WTC11 (cell line): ENCODE measurements around the gene TAF7L. TPM values are rescaled to one million over a fixed set of nuclear protein-coding genes. Genes with fewer than 3 reads are reported as not detected.
"Not testable (repeated sequence)": the region's sequence is repeated elsewhere in the genome, so short reads cannot be mapped to it uniquely, and the experiment has no call there.

Experiments used
- ATAC-seq: fragments of 200-7000 bp; cut with Tn5 transposase; 2 replicates; pipeline ENCODE4 v1.10.0; 2021; ENCODE audit warnings: mild to moderate bottlenecking, moderate library complexity
- Bru-seq: library from RNA; stranded (reverse); fragments of 400-500 nt; gene quantifications from one replicate; lab custom pipeline; 2021; lab: Mats Ljungman, UMichigan
- CTCF ChIA-PET: fragments of 300-600 bp; sonication (Branson Sonifier 250); formaldehyde crosslinking; loops from one replicate; lab custom pipeline; 2021; ENCODE audit warnings: antibody characterized with exemption; lab: Charles Lee
- POLR2A ChIA-PET: fragments of 350-600 bp; sonication (Branson Sonifier 250); formaldehyde crosslinking; loops from one replicate; lab custom pipeline; 2021; ENCODE audit warnings: antibody characterized with exemption; lab: Charles Lee
- DNase-seq: peaks from one replicate; pipeline ENCODE4 v3.0.0; 2021; ENCODE audit warnings: low spot score
- H3K27ac Mint-ChIP-seq: 2 replicates; pipeline ENCODE4 v1.8.0; 2021; ENCODE audit warnings: mixed read lengths
- H3K27me3 Mint-ChIP-seq: 2 replicates; pipeline ENCODE4 v1.8.0; 2021; ENCODE audit warnings: low read depth, mild to moderate bottlenecking, moderate library complexity, mixed read lengths
- H3K36me3 Mint-ChIP-seq: 2 replicates; pipeline ENCODE4 v1.8.0; 2021; ENCODE audit warnings: mixed read lengths
- H3K4me1 Mint-ChIP-seq: 2 replicates; pipeline ENCODE4 v1.8.0; 2022; ENCODE audit warnings: mixed read lengths
- H3K4me3 Mint-ChIP-seq: 2 replicates; pipeline ENCODE4 v1.8.0; 2021; ENCODE audit warnings: mild to moderate bottlenecking, moderate library complexity, mixed read lengths
- H3K9me3 Mint-ChIP-seq: 2 replicates; pipeline ENCODE4 v1.8.0; 2021; ENCODE audit warnings: mixed read lengths
- E2F5 ChIP-seq: sonication (generic); formaldehyde crosslinking; IDR thresholded peaks from 2 replicates; pipeline ENCODE4 v1.8.1; 2022; ENCODE audit warnings: mild to moderate bottlenecking, moderate library complexity, missing genetic modification reagents
- EMX1 ChIP-seq: fragments of 250-450 bp; sonication (Bioruptor Pico); IDR thresholded peaks from 2 replicates; pipeline ENCODE4 v1.8.0; 2021; ENCODE audit warnings: mild to moderate bottlenecking
- ESRRA ChIP-seq: sonication (generic); formaldehyde crosslinking; IDR thresholded peaks from 2 replicates; pipeline ENCODE4 v1.8.1; 2022; ENCODE audit warnings: mild to moderate bottlenecking, missing genetic modification reagents, borderline replicate concordance
- FOXJ3 ChIP-seq: sonication (generic); formaldehyde crosslinking; IDR thresholded peaks from 2 replicates; pipeline ENCODE4 v1.9.0; 2021; ENCODE audit warnings: missing genetic modification reagents, mild to moderate bottlenecking, borderline replicate concordance
- HMGA2 ChIP-seq: fragments of 250-450 bp; sonication (Bioruptor Pico); IDR thresholded peaks from 2 replicates; pipeline ENCODE4 v1.4.0; 2021; ENCODE audit warnings: mild to moderate bottlenecking, moderate library complexity
- IRF1 ChIP-seq: sonication (generic); formaldehyde crosslinking; IDR thresholded peaks from 2 replicates; pipeline ENCODE4 v1.8.0; 2023; ENCODE audit warnings: missing genetic modification reagents
- IRF2 ChIP-seq: sonication (generic); formaldehyde crosslinking; IDR thresholded peaks from 2 replicates; pipeline ENCODE4 v1.8.0; 2022; ENCODE audit warnings: low read depth, missing genetic modification reagents, borderline replicate concordance
- JAZF1 ChIP-seq: fragments of 250-450 bp; sonication (Bioruptor Pico); IDR thresholded peaks from 2 replicates; pipeline ENCODE4 v1.9.0; 2021; ENCODE audit warnings: moderate library complexity, mild to moderate bottlenecking, inconsistent platforms
- JUN ChIP-seq: sonication (generic); formaldehyde crosslinking; IDR thresholded peaks from 2 replicates; pipeline ENCODE4 v1.8.0; 2023; ENCODE audit warnings: mild to moderate bottlenecking, missing genetic modification reagents
- NFATC4 ChIP-seq: fragments of 250-450 bp; sonication (Bioruptor Pico); IDR thresholded peaks from 2 replicates; pipeline ENCODE4 v1.9.0; 2021; ENCODE audit warnings: mild to moderate bottlenecking
- NFE2L1 ChIP-seq: sonication (generic); formaldehyde crosslinking; IDR thresholded peaks from 2 replicates; pipeline ENCODE4 v1.8.1; 2023; ENCODE audit warnings: missing genetic modification reagents
- NFYB ChIP-seq: sonication (generic); formaldehyde crosslinking; conservative IDR thresholded peaks from 2 replicates; pipeline ENCODE4 v1.8.0; 2022; ENCODE audit warnings: low read depth, missing genetic modification reagents
- TEAD4 ChIP-seq: sonication (generic); formaldehyde crosslinking; IDR thresholded peaks from 2 replicates; pipeline ENCODE4 v1.8.0; 2022; ENCODE audit warnings: mild to moderate bottlenecking, missing genetic modification reagents
- ZNF121 ChIP-seq: sonication (generic); formaldehyde crosslinking; IDR thresholded peaks from 2 replicates; pipeline ENCODE4 v1.8.0; 2023; ENCODE audit warnings: missing genetic modification reagents
- ZNF219 ChIP-seq: sonication (generic); formaldehyde crosslinking; IDR thresholded peaks from 2 replicates; pipeline ENCODE4 v1.8.0; 2023; ENCODE audit warnings: missing genetic modification reagents, mild to moderate bottlenecking, borderline replicate concordance
- ZNF263 ChIP-seq: sonication (generic); formaldehyde crosslinking; IDR thresholded peaks from 2 replicates; pipeline ENCODE4 v1.8.1; 2022; ENCODE audit warnings: low read depth, mild to moderate bottlenecking, moderate library complexity, missing genetic modification reagents
- ZNF317 ChIP-seq: sonication (generic); formaldehyde crosslinking; IDR thresholded peaks from 2 replicates; pipeline ENCODE4 v1.8.1; 2023; ENCODE audit warnings: low read depth, mild to moderate bottlenecking, moderate library complexity, missing genetic modification reagents, borderline replicate concordance
- ZNF396 ChIP-seq: fragments of 250-450 bp; sonication (Bioruptor Pico); IDR thresholded peaks from 2 replicates; pipeline ENCODE4 v1.8.0; 2021; ENCODE audit warnings: mild to moderate bottlenecking, moderate library complexity, borderline replicate concordance
- ZNF416 ChIP-seq: fragments of 250-450 bp; sonication (Bioruptor Pico); IDR thresholded peaks from 2 replicates; pipeline ENCODE4 v1.9.0; 2021; ENCODE audit warnings: mild to moderate bottlenecking, inconsistent platforms
- ZNF423 ChIP-seq: fragments of 250-450 bp; sonication (Bioruptor Pico); IDR thresholded peaks from 2 replicates; pipeline ENCODE4 v2.1.2; 2022; ENCODE audit warnings: mild to moderate bottlenecking, moderate library complexity
- ZNF532 ChIP-seq: fragments of 250-450 bp; sonication (Bioruptor Pico); IDR thresholded peaks from 2 replicates; pipeline ENCODE4 v1.9.0; 2021; ENCODE audit warnings: mild to moderate bottlenecking, borderline replicate concordance
- ZSCAN18 ChIP-seq: fragments of 250-450 bp; sonication (Bioruptor Pico); IDR thresholded peaks from 2 replicates; pipeline ENCODE4 v2.1.2; 2022; ENCODE audit warnings: mild to moderate bottlenecking, moderate library complexity
- long read RNA-seq, 3 experiments: library from RNA in 1 of 3; library from capped mRNA in 1 of 3; library from polyadenylated mRNA in 1 of 3; unstranded in 2 of 3; stranded (forward) in 1 of 3; transcript quantifications; one replicate each; pipeline ENCODE4 v2.0.0, GENCODE V29; 2021
- total RNA-seq: library from RNA; stranded (reverse); gene quantifications from 3 replicates; pipeline ENCODE4 v1.2.3, GENCODE V29; 2021

The TAF7L gene, protein sequence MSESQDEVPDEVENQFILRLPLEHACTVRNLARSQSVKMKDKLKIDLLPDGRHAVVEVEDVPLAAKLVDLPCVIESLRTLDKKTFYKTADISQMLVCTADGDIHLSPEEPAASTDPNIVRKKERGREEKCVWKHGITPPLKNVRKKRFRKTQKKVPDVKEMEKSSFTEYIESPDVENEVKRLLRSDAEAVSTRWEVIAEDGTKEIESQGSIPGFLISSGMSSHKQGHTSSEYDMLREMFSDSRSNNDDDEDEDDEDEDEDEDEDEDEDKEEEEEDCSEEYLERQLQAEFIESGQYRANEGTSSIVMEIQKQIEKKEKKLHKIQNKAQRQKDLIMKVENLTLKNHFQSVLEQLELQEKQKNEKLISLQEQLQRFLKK
- total RNA-seq (0.11 to 0.17 TPM in 2 of 3 replicates, not detected in the other), Bru-seq, nascent RNA (percentile 10 among the genes with signal in this experiment)
- long read RNA-seq, experiment 1 = 0 reads
- long read RNA-seq, experiment 2 = 0 reads
- long read RNA-seq, experiment 3 = 0 reads

DNA sequence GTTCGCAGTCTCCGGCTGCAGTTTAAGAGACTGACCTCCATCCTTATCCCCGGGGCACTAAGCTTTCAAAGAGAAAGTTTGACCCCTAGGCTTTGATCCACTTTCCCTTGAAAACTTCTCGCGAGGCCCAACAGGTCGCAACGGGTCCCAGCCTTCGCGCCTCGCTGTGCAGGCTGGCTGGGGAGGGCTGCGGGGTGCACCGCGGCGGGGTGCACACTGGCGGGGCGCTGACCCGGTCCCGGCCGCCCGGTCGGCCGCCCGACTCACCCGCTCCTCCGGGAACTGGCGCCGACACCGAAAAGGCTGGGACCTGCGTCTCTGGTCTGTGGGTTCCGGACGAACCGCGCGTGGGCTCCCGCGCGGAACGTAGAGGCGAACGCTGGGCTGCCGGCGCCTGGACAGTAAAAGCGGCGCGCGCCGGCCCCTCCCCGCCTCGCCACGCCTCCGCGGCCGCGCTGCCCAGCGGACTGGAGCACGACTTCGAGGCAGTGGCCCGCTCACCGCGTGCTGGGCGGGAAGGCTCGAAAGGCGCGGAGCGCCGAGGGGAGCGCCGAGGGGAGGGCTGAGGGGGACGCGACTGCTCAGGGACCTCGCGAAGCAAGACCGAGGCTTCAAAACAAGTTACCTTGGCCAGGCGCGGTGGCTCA is at the start of gene TAF7L:
TAF7L (minus strand) TSS at position 378 of the 647 bp plus-strand sequence. CDS start 3,791 bp downstream, outside the sequence.
- Mint-ChIP-seq H3K36me3 (peaks cover 2% of the 10 kb centered on the region; the same call in 1 of the 2 replicates), H3K27me3 (peaks cover 27% of the 10 kb centered on the region), H3K27ac (no peak within 1 kb of the TSS), H3K9me3 (peaks cover 3% of the 10 kb centered on the region; the same call in 1 of the 2 replicates), H3K4me1 (no peaks in the 10 kb centered on the region), H3K4me3 (no peak within 1 kb of the TSS)
- POLR2A ChIA-PET = no interaction called here
- ATAC-seq (no peak), DNase-seq (no peak)
- TF ChIP-seq JAZF1 (CRISPR knock-in tag) (no peak), TEAD4 (CRISPR knock-in tag) (no peak), FOXJ3 (CRISPR knock-in tag) (no peak), IRF2 (no peak), IRF1 (CRISPR knock-in tag) (no peak), ZSCAN18 (no peak)
- CTCF ChIA-PET = no interaction called here

DNA sequence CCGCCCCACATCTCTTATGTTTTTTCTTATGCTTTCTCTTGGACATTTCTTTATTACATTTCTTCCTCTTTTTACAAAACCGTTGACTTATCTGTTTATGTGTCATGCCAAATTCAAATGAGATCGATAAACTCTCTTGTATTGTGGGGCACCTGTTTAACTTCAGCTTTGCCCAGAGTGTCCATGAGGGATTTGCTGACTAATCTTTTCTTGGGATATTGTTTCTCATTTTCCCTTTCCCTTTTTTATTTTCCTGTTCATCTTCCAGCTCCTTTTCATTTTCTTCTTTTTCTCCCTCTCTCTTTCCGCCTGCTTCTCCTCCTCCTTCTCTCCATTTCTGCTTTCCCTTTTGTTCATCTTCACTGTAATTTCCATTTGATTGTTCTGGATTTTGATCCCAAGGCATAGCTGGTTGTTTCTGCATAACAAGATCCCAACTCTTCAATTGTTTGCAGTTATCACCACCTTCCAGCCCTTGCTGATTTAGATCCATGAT is 46.7 kb upstream of the TAF7L start:
- ChIA-PET POLR2A (no interaction called here), CTCF (no interaction called here)
- Mint-ChIP-seq H3K27ac (no peak overlapping the region), H3K4me1 (no peaks in the 10 kb centered on the region), H3K4me3 (no peak overlapping the region), H3K9me3 (peaks cover 8% of the 10 kb centered on the region), H3K27me3 (no peaks in the 10 kb centered on the region), H3K36me3 (no peaks in the 10 kb centered on the region)
- no peak for DNase-seq
- ATAC-seq = no peak
- TF ChIP-seq ZNF423 (CRISPR knock-in tag) (no peak), ZNF263 (no peak), ESRRA (no peak), NFATC4 (CRISPR knock-in tag) (no peak), EMX1 (CRISPR knock-in tag) (no peak), ZNF121 (CRISPR knock-in tag) (no peak), HMGA2 (no peak), NFE2L1 (CRISPR knock-in tag) (no peak), ZNF532 (CRISPR knock-in tag) (no peak), IRF1 (CRISPR knock-in tag) (no peak), ZNF219 (CRISPR knock-in tag) (no peak), ZNF396 (CRISPR knock-in tag) (no peak), JUN (CRISPR knock-in tag) (no peak), NFYB (CRISPR knock-in tag) (no peak), TEAD4 (CRISPR knock-in tag) (no peak), ZNF317 (CRISPR knock-in tag) (no peak), E2F5 (CRISPR knock-in tag) (no peak), ZNF416 (CRISPR knock-in tag) (no peak)

- H3K36me3 Mint-ChIP-seq, H3K4me1 Mint-ChIP-seq, H3K27ac Mint-ChIP-seq, H3K4me3 Mint-ChIP-seq, CTCF ChIA-PET, POLR2A ChIA-PET, DNase-seq, ATAC-seq, H3K27me3 Mint-ChIP-seq: not testable (repeated sequence)
- peaks cover 13% of the 10 kb centered on the region for H3K9me3 Mint-ChIP-seq
Observed at GRCh38 chrX:101334310-101334709, 43.2 kb upstream of the TAF7L start.
